NCI-H2107 treated with DMSO at 0.1 percent for 48 hours (cell line): Measurements from ENCODE around the gene TRIM16.
A peak's percentile ranks its signal among the peaks of the same experiment; 100 is the strongest.
"Not testable (repeated sequence)": the region's sequence is repeated elsewhere in the genome, so short reads cannot be mapped to it uniquely, and the experiment has no call there.

Source experiments
- DNase-seq: peaks from one replicate; lab custom pipeline; 2025; ENCODE audit not compliant: unreplicated experiment; lab: John Stamatoyannopoulos, UW

Gene TRIM16

DNA sequence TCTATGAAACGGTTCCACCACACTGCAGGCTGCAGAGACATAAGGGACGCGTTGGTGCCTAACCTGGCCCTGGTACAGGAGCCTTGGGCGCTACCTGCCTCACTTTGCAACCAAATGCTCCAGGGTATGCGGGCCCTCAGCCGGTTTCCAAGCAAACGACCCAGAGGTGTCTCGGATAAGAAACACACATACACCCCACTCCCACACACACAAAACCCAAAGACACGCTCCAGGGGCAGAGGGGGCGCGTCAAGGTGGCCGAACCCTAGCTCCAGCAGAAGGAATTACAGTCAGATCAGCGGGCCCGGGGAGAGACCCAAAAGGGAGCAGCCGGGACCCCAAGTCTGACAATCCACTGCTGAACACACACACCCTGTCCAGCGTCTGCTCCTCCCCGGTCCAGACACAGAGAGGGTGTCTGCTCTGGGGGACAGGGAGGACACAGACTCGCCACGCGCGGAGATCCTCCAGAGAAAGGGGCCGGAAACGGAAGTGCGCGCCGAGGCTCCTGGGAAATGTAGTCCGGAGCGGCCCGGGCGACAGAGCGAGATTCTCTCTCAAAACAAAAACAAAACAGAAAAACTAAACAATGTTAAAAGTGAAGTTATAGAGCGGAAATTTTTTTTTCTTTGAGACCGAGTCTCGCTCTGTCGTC is at the start of gene TRIM16:
TRIM16 (minus strand) TSS at position 488 of the 655 bp plus-strand sequence. CDS start 32,702 bp downstream, outside the sequence.
- peak; percentile 2 for DNase-seq

DNA sequence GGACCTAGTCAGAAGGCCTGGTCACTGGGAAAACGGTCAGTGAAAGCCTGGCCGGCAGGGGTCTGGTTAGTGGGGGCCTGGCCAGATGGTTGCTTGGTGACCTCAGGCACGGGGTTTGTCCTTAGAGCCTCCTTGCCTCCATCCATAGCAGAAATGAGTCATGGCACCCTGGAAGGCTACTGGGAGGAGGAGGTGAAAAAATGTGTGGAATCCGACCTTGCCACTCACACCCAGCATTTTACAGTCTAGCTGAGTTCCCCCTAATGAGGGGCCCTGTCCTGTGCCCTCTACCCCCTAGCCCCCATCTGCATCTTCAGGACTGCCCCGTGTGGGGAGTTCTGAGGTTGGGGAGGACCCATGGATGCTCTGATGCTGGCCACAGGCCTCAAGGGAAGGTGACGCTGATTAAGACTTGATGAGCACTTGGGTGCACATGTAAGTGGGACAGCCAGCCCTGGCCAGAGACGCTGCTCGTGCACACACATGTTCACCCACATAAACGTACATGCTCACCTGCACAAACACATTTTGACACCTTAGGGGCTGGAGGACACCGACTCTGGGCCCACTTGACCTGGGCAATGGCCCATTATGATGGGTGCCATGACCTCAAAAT is 49.2 kb upstream of the TRIM16 start:
- DNase-seq: not testable (repeated sequence)

DNA sequence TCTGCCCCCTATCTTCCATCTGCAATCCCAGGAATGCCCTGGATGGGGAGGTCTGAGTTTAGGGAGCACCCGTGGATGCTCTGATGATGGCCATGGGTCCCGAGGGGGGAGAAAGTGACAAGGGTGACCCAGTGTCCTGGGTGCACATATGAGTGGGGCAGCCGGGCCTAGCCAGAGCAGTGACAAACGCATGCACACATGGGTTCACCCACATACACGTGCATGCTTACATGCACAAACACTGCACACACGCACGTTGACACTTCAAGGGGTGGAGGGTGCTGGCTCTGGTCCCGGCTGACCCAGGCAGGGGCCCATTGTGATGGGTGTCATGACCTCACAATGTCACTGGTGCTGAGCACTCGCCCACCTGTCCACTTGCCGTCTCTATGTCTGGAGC is 47.8 kb upstream of the TRIM16 start, which contains the start of gene TBC1D26:
TBC1D26 (plus strand) TSS at position 384 of the 400 bp plus-strand sequence. CDS start 3,066 bp downstream, outside the sequence.
- not testable (repeated sequence) for DNase-seq

DNA sequence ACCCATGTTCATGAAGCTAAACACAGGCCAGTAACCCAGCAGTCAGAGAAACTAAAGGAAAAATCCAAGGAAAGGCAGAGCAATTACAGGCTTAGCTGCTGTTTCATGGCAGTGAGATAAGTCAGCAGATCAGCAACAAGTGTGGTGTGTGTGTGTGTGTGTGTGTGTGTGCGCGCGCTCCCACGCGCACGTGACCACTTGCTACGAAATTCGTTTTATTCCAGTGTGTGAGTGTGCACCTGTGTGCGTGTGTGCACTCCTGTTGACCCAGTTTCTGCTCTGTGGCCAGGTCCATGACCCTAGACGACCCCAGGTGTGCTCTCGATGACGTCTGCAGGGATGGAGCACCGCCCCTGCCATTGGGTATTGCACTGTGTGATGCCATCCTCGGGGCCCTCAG is 46.4 kb upstream of the TRIM16 start:
- not testable (repeated sequence) for DNase-seq

DNA sequence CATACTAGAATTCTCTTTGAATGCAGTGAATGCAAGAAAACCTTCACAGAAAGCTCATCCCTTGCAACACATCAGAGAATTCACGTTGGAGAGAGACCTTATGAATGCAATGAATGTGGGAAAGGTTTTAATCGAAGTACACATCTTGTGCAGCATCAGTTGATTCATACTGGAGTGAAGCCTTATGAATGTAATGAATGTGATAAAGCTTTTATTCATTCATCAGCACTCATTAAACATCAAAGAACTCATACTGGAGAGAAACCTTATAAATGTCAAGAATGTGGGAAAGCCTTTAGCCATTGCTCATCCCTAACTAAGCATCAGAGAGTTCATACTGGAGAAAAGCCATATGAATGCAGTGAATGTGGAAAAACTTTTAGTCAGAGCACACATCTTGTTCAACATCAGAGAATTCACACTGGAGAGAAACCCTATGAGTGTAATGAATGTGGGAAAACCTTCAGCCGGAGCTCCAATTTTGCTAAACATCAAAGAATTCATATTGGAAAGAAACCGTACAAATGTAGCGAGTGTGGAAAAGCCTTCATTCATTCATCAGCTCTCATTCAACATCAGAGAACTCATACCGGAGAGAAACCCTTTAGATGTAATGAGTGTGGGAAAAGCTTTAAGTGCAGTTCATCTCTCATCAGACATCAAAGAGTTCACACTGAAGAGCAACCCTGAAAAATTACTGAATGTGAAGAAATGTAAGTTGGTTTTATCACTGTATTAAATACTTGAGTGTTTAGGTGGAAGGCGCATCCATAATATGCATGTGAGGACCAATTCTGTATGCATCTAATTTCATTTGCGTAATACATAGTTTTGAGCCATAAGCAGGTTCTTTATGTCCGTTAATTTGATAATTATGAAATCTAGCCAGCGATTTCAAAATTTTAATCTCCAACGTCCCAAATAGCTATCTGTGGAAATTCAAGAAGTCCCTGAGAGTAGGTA is 32.8 kb upstream of the TRIM16 start:
- DNase-seq: not testable (repeated sequence)

DNA sequence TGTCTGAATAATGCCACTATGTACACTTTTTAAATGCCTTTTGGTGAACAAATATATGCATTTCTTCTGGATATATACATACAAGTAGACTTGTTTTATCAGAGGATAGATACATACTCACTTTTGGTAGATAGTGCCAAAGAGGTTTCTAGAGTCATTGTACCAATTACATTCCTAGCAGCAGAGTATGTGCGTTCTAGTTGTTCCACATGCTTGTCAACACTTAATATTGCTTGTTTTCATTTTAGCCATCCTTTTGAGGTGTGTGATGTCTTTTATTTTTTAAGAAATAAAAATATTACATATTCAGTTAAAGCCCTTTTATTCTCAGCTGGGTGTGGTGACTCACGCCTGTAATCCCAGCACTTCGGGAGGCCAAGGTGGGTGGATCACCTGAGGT is 24.8 kb upstream of the TRIM16 start:
- not testable (repeated sequence) for DNase-seq

DNA sequence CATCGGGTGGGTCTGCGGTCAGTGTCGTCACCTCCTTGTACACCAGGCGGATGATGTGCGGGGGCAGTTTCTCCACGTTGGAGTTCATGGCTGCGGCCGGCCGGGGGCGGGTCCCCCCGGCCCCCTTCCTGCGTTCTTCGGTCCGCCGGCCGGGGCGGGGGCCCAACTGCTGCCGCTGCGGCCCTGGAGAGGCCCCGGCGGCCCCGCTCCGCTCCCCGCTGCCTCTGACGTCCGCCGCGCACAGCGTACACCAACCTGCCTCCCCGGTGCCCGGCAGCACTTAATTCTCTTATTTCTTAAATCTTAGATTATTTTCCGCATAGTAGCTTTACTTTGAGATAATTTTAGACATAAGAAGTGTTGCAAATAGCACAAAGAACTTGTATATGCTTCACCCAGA is 20.7 kb upstream of the TRIM16 start:
- DNase-seq: not testable (repeated sequence)

DNA sequence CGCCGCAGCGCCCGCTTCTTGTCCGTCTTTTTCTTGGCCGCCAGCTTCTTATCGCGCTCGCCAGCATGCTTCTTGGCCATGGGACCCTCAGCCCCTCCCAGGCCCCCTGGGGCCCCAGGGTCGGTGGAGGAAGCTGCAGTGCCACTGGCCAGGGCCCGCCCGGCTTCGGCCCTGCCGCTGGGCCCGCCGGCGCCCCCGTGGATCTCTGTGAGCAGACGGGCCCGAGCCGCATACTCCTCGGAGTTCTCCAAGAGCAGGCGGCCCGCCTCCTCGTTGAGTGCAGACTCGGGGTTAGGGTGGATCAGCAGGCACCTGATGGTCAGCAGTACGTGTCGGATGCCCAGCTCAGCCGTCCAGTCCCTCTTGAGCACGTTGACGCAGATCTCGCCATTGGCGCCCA is 20.1 kb upstream of the TRIM16 start:
- DNase-seq: not testable (repeated sequence)

DNA sequence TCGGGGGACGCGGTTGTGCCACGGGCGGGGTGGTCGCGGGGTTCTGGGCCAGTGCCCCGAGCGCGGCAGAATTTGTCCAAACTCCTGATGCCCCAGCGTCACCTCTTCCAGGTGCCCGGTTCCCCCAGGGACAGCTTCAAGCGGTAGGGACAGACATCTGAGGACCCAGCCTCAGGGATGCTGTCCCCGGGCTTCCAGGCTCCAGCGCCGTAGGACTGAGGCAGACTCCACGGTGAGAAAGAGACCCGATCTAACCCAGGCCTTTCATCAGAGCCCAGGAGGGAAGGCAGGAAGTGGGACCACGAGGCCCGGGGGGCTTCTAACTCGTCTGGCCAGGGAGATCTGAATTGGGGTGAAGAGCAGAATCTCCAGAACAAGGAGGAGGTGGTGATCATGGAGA is 15.8 kb upstream of the TRIM16 start:
- DNase-seq: not testable (repeated sequence)

DNA sequence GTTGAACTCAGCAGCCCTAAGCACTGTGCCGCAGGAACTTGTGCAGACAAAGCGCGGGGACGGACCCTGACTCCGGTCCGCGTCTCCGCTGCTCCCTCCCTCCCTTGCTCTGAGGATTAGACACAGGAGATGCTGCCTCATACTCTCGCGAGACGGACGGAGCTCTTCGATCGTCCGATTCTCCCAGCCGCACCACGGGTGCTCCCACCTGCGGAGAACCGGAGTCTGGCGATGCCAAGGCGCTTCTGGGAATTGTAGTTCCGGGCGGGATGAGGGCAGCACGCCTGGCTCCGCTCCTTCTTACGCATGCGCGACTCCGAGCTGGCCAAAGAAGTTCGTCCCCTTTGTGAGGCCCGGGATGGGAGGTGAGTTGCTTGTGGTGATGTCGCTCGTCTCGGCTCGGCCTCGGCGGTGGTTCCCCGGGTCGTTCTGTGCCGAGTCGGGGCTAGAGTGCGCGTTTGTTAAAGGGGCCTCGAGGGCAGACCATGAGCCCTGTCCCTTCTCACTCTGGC is 15.4 kb upstream of the TRIM16 start, which contains the start of gene ZNF286A:
ZNF286A (plus strand) TSS at position 340 of the 512 bp plus-strand sequence. CDS start 578 bp downstream, outside the sequence.
- DNase-seq: peak; percentile 77

DNA sequence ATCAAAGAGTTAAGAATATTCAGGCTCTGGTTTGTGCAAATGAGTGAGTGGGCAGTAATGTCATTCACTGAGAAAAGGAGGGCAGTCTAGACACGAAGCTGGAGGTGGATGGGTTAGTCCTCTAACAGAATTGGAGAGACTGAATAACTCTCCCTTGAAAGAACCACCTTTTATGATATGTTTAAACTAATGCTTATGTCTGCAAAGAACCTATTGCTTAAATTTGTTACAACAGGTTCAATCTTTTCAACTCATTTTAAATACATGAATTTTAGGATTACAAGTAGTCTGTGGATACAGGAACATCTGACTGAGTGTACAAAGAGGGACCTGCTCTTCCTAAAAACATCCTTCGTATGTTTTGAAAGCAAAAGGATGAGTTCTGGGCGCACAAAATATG is 14.9 kb upstream of the TRIM16 start:
- DNase-seq: not testable (repeated sequence)

DNA sequence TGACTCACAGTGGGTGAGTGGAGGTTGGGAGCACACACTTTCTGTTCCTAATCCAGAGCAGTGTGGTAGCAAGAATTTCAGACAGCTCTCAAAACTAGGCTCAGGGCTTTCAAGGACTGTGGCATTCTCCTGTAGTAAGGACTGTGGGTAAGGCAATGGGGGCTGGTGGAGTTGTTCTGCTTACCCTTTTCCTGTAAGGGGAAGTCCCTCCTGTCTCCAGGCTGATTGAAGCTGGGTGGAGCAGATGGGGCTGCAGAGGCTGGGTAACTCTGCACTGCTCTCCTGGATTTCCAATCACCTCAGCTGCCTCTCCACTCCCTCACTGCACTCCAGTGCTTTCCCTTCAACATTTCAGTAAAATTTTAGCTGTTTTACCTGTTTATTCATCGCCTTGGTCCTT is 3.4 kb upstream of the TRIM16 start:
- not testable (repeated sequence) for DNase-seq

DNA sequence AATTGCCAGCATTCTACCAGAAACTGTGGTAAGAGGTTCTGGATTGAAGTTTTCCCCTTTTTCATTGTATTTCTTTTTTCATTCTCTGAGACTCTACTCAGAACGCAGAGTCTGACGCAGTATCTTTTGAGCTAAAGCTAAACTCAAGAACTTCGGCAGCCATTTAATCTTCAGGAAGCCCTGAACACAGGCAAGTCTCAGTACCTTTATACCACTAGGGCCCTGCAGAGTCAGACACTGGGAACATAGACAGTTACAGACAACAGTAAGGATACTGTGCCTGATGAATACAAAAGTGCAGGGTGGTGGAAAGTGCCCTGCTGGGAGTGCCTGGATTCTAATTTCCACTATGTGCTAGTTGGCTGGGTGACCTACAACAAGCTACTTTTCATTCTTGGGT is 976 bp downstream of the TRIM16 start:
- not testable (repeated sequence) for DNase-seq

DNA sequence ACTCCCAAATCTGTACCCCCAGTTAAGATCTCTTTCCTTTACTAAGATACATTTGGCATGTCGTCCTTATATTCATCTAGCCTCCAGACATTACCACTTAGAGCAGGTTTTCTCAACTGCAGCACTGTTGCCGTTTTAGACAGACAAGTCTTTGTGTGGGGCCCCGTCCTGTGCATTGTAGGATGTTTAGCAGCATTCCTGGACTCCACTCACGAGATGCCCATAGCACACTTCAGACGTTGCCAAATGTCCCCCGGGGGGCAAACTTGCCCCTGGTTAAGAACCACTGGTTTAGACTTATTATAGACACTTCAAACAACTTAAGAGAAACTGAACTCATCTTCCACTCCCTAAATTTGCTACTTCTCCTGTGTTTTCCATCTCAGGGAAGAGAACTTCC is 8.1 kb downstream of the TRIM16 start:
- DNase-seq: not testable (repeated sequence)

DNA sequence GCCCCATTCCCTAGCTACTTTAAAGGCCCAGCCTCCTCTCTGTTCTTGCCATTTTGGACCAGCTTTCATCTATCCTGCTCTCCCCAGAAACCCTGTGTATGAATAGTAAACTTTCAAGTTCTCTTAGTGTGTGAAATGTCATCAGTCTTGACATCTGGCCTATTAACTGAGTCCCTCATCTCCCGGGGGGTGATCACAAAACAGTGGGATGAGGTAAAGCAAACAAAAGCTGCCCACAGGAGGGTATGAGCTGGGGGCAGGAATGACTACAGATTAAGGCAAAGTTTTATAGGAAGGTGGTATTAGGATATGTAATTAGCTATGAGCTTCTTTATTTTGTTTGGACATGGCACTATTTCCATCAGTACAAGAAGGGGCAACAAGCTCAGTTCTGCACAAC is 9.5 kb downstream of the TRIM16 start:
- not testable (repeated sequence) for DNase-seq

DNA sequence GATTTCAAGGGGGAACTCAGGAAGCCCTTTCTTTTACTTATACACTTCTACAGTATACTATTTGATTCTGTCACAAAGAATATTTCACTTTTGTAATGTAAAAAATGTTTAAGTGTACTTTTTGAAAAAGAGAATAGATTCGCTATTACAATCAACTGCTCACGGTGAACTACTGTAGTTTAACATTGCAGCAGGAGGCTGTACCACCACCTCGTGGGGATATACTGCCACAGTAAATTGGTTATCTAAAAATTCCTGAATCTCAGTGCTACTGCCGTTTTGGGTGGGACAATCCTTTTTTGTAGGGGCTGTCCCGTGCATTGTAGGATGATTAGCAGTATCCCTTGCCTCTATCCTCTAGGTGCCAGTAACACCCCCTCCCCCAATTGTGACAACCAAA is 14.6 kb downstream of the TRIM16 start:
- not testable (repeated sequence) for DNase-seq

DNA sequence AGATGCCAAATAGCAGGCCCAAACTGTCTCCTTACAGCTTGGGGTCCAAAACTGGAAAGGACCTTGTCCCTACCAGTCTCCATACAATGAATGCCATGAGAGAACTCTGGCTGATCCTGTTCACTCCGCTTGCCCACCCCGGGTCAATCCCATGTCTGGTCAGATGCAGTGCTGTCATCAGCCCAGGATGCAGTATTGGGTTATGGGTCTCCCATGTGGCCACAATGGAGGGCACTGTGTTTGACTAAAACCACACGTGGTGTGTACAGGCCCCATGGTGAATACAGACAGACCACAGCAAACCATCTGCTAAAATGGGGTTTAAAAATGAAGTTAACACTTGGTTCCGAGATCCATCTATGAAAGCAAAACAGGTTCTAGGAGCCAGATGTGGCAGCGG is 20.4 kb downstream of the TRIM16 start:
- DNase-seq: no peak

DNA sequence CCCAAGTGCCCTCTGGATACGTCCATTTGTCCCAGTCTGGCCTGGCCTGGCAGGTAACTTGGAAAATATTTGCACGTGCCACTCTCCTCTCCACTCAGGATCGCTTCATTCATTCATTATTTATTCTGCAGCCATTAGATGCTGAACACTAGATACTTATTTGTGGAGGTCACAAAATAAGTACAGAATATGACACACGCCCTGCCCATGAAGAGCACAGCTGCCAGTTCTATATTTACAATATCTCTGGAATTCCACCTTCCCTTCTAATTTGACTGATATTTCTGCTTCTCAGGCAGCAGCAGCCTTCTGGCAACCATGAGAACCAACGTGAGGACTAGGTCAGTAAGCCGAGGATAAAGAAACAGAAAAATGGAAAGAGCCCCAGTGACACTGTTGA is 20.9 kb downstream of the TRIM16 start:
- no peak for DNase-seq

DNA sequence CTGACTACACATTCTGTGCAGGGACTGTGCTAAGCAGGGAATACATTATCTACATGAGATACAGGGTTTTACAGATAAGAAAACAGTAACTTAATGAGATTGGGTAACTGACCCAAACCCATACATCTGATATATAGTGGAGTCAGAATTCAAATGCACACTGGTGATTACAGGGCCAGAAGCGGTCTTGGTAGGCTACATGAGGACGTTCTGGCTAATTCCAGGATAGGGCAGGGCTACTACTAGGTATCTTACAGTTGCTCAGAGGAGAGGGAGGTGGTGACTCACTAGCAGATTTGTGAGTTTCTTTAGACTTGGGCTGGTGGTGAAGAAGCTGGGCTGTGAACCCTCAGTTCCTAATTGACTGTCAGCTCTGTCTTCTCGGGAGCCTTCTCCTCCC is 21.4 kb downstream of the TRIM16 start:
- no peak for DNase-seq

DNA sequence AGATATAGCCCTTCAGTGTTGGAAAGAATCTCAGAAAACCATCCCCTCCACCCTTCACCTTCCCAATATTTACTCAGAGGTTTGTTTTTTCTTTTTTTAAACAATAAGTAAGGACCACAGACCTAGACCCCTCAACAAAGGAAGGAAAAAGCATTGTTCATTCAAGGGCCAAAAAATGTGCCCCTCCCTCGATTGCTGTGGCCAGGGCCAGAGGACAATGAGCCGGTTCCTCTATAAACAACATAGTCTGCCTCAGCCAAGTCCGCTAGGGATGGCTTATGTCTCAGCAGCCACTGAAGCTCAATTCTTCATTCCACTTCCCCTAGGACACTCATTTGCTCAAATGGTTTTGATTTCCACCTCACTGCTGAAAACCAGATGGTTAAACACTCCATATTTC is 24.0 kb downstream of the TRIM16 start:
- no peak for DNase-seq

DNA sequence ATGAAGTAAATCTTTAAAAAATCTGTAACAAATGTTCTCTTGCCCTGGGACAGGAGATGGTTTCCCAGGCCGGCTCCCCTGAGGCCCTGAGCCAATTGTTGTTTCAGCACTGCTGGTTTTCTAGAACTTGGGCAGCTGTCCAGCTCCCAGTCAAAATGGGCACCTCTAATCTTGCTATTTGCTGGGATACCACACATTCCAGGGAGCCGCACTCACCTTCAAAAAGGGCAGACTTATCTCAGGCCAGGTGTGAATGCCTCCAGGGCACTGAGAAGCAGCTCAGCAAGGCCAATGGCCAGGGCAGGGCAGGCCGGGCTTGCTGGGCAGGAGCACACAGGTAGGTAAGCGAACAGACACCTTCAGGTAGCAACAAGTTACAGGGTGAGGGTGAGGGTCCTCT is 24.4 kb downstream of the TRIM16 start:
- no peak for DNase-seq
